Omental fat pad (tissue), 4 donors: ENCODE results near the gene GPER1. TPM values are rescaled to one million over a fixed set of nuclear protein-coding genes. Genes with fewer than 3 reads are reported as not detected.

Experiments
- ATAC-seq: fragments of 150-250 bp; one replicate; pipeline ENCODE4 v1.9.1; 2016; ENCODE audit warnings: mild to moderate bottlenecking, moderate library complexity; ENCODE audit not compliant: low FRiP score
- DNase-seq: peaks from one replicate; pipeline ENCODE4 v3.0.0-alpha.2; 2019; ENCODE audit warnings: low spot score
- total RNA-seq, 4 donors: library from RNA; depleted of rRNA; stranded (reverse); fragments of >200 nt; gene quantifications; one replicate each; pipeline ENCODE4 v1.1.0, GENCODE V29; 2016
- TF ChIP-seq, protein P1 (sequence below), 3 donors: fragments of 450-650 bp; IDR thresholded peaks; one replicate each; pipeline ENCODE4 v1.5.1; 2016 to 2017; ENCODE audit warnings: antibody characterized with exemption in 3 of 3, mild to moderate bottlenecking in 3 of 3, moderate library complexity in 2 of 3

The GPER1 gene
- total RNA-seq, 4 donors from 2014 or later, result 3.2 to 18.9 (median 4.1) TPM

DNA sequence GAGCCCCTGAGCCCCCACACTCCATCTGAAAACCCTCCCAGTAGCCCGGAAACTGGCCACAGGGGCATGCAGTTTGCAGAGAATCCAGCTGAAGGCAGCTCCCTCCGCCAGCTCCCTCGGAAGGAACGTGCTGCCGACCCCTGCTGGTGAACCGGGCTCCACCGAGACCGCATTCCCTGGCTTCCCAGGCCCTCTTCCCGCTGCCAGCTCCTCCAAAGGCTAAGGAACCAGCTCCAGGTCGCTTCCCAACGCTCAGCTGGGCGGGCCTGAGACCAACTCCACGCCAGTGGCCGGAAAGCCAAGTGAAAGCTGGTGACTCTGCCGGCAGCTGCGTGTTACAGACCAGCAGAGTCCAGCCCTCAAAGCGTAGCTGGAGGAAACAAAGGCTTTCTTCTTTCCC is 35.8 kb downstream of the GPER1 start:
- TF ChIP-seq, protein P1, sequence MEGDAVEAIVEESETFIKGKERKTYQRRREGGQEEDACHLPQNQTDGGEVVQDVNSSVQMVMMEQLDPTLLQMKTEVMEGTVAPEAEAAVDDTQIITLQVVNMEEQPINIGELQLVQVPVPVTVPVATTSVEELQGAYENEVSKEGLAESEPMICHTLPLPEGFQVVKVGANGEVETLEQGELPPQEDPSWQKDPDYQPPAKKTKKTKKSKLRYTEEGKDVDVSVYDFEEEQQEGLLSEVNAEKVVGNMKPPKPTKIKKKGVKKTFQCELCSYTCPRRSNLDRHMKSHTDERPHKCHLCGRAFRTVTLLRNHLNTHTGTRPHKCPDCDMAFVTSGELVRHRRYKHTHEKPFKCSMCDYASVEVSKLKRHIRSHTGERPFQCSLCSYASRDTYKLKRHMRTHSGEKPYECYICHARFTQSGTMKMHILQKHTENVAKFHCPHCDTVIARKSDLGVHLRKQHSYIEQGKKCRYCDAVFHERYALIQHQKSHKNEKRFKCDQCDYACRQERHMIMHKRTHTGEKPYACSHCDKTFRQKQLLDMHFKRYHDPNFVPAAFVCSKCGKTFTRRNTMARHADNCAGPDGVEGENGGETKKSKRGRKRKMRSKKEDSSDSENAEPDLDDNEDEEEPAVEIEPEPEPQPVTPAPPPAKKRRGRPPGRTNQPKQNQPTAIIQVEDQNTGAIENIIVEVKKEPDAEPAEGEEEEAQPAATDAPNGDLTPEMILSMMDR (IDR thresholded peaks at IDR 0.05), result peak in 1 of 3 donors; percentile 27
- DNase-seq, result peak; percentile 32
- peak; percentile 91 for ATAC-seq

DNA sequence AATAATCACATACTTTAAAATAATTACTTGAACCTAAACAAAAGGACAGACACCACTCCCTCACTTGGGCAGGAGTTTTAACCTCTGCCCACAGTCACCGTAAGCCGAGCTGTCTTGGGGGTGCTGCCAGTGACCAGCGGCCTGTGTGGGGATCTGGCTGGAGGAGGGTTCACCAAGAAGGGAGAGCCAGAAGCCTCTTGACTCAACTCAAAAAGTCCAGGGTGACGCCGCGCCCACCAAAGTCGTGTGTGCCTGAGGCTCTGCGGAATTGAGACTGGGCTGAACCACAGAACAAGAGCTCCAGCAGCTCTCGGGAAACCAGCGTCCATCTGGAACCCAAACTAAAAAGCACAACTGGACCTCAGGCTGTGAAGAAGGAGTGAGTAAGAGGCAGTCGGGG is 36.3 kb downstream of the GPER1 start:
- no peak for DNase-seq
- peak; percentile 50 for ATAC-seq
- TF ChIP-seq, protein P1 (IDR thresholded peaks at IDR 0.05), result no peak

DNA sequence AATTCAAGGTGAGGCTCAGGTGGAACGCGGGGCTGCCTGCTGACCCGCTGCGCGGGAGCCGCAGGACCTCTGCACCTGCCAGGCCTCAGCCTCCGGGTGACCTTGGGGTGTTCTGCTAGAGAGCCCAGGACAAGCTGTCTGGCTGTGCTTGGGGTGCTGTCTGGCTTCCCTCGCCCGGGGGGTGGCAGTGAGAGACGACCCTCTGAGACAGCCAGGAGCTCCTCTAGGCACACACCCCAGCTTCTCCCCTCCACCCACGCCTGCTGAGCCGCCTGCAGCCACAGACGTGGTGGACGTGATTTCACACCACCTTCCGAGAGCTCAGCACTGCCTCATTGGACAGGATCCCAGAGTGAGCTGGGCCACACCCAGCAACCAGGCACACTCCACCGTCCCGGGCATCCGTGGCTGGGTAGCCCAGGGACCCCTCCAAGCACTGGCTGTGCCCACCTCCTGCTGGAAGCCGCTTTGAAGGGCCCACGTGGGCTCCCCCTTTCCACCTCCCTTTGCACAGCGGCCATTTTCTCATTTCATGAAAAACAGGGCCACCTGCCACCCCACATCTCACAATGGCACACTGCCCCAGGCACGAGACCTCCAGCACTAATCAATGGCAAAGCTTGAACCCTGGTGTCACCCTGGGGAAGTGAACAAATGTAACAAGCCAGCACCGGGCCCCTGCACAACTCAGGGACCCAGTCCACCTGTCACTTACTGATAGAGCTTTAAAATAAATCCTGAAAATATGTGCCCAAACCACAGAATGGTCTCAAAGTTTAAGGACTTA is 37.1 kb downstream of the GPER1 start:
- peak; percentile 18 for DNase-seq
- ATAC-seq, result peak; percentile 43

DNA sequence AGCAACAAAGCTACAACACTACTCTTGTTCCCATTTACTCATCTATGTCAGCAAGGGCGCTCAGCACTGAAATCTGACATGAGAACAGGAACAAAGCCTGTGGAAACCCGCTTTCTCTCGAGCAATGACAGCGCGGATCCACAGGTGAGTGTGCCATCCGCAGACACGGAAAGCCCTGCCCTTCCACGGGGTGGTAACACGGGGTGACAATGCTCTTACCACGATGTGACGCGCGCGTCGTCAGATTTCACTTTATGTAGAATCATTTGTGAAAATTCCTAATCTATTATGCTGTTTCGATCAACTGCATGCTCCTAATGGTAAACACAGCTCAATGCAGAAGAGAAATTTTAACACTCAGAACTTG is 37.7 kb downstream of the GPER1 start:
- DNase-seq, result no peak
- ATAC-seq, result no peak
- TF ChIP-seq, protein P1 (IDR thresholded peaks at IDR 0.05), result no peak

More for the DNA sequence above, 37.1 kb downstream of the GPER1 start:
- TF ChIP-seq, protein P1 (IDR thresholded peaks at IDR 0.05), result no peak

DNA sequence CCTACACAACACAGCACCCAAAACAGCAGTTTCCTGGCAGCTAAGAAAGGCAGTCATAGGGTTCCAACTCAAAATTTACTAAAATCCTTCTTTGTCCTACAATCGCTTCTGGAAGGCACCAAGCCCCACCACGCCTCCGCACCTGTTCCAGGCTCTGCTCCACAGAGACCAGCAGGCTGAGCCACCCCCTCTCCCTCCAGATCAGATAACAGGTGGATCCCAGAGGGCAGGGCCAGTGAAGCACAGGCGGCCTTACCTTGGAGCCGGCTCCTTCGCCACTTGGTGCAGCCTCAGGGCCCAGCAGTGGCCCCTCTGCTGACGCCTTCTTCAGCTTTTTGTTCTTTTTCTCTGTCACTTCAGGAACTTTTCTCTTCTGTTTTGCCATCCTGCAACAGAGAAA is 39.1 kb downstream of the GPER1 start:
- DNase-seq (no peak), ATAC-seq (no peak)
- TF ChIP-seq, protein P1 (IDR thresholded peaks at IDR 0.05), result no peak

DNA sequence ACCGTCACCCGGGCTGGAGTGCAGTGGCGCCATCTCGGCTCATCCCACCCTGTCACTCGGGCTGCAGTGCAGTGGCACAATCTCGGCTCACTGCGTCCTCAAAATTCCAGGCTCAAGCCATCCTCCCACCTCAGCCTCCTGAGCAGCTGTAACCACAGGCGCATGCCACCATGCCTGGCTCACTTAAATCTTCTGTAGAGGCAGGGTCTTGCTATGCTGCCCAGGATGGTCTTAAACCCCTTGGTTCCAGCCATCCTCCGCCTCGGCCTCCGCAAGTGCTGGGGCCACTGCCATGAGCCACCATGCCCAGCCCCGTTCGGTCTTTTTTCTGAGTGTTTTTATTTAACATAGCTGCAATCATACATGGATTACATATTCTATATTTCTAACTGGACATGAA is 41.5 kb downstream of the GPER1 start:
- DNase-seq, result no peak

More for the DNA sequence above, 41.5 kb downstream of the GPER1 start:
- TF ChIP-seq, protein P1 (IDR thresholded peaks at IDR 0.05), result no peak
- ATAC-seq, result no peak
